ENCODE results near the gene WNT6. TPM values are rescaled to one million over a fixed set of nuclear protein-coding genes. Genes with fewer than 3 reads are reported as not detected.

WNT6 gene
- total RNA-seq, 1 donor from 2014 or later, result 0.72 TPM

- H3K4me1 Mint-ChIP-seq (ENCODE audit: low read depth), result peaks cover 3% of the 10 kb centered on the region
- no peak overlapping the region for H3K27ac Mint-ChIP-seq
- H3K4me3 Mint-ChIP-seq (ENCODE audit: low read depth), result no peak overlapping the region
These were observed 4.7 kb upstream of the WNT6 start for GRCh38 chr2:218854860-218855259.

DNA sequence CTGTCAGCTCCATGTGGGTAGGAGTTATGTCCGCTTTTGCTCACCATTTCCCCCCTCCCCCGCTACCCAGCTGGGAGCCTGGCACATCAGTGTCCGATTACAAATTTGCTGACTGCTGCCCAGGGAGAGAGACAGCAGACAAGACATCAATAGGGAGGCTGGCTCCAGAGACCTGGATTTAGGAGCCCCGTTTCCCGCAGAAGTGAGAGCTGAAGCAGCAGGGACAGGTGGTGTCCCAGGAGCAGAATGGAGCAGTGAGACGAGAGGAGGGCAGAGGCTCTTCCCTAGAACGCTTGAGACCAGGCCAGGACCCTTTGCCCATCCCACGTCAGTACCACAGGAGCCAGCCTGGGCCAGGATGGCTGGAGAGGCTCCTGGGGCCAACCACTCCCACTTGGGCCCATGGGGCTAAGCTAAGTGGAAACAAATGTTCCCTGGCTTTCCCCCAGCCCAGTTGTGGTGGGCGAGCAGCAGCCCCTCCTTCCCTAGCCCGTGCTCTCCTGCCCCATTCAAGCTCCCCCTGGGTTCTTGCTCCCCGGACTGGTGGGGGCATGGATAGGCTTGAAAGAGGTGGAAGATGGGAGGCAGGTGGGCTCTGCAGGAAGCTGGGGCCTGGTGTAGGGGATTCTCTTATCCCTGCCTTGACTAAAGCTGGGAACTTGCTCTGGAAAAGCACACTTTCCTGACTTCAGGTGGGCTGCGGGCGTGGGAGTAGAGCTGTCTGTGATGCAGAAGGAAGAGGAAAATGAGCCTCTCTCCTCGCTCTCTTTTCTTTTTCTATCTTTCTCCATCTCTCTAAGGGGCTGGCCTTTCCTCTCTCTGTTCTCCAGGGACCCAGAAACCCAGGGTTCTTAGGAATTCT is 4.1 kb upstream of the WNT6 start:
- H3K27me3 Mint-ChIP-seq, result peaks cover 77% of the 10 kb centered on the region
- no peak overlapping the region for H3K4me3 Mint-ChIP-seq (ENCODE audit: low read depth)
- H3K36me3 Mint-ChIP-seq (ENCODE audit: insufficient read depth), result no peaks in the 10 kb centered on the region
- H3K4me1 Mint-ChIP-seq (ENCODE audit: low read depth), result peaks cover 8% of the 10 kb centered on the region
- H3K9me3 Mint-ChIP-seq (ENCODE audit: low read depth), result no peaks in the 10 kb centered on the region
- no peak overlapping the region for H3K27ac Mint-ChIP-seq
- DNase-seq (ENCODE audit: low spot score, unreplicated experiment), result no peak
- TF ChIP-seq CTCF (IDR thresholded peaks at IDR 0.05; ENCODE audit: unreplicated experiment), result no peak

More at GRCh38 chr2:218854860-218855259, 4.7 kb upstream of the WNT6 start:
- no peak for DNase-seq (ENCODE audit: low spot score, unreplicated experiment)
- H3K9me3 Mint-ChIP-seq (ENCODE audit: low read depth), result no peaks in the 10 kb centered on the region
- no peaks in the 10 kb centered on the region for H3K36me3 Mint-ChIP-seq (ENCODE audit: insufficient read depth)
- no peak for TF ChIP-seq CTCF (IDR thresholded peaks at IDR 0.05; ENCODE audit: unreplicated experiment)
- peaks cover 74% of the 10 kb centered on the region for H3K27me3 Mint-ChIP-seq

DNA sequence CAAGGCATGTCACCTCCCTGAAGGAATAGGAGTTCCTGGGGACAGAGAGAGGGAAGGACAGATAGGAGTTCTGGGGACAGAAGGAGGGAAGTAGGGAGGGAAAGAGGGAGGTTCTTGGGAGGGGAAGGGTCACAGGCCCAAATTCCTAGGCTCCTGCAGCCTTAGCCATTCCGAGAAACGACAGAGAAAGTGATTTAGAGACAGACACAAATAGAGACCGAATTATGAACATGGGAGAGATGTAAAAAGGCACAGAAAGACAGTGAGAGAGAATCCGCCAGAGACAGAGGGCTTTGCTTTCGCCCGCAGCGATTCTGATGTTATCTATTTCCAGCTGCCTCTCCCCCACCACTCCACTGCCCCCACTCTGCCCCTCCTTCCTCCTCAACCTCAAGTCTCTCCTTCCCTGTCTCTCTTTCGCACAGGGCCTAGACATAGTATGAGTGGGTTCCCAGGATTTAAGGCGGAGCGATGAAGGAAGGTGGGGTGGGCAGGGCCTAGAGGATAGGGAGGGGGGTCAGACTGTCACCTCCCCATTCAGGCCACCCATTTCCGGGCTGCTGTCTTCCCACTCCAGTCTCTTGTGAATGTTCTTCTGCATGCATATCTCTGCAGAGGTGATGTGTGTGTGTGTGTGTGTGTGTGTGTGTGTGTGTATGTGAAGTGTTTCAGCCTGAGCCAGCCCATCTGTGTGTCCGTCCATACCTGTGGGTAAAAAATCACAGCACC is 3.3 kb upstream of the WNT6 start:
- no peak for TF ChIP-seq CTCF (IDR thresholded peaks at IDR 0.05; ENCODE audit: unreplicated experiment)
- DNase-seq (ENCODE audit: low spot score, unreplicated experiment), result no peak
- H3K9me3 Mint-ChIP-seq (ENCODE audit: low read depth), result no peaks in the 10 kb centered on the region
- H3K36me3 Mint-ChIP-seq (ENCODE audit: insufficient read depth), result no peaks in the 10 kb centered on the region
- no peak overlapping the region for H3K27ac Mint-ChIP-seq
- no peak overlapping the region for H3K4me3 Mint-ChIP-seq (ENCODE audit: low read depth)
- H3K27me3 Mint-ChIP-seq, result peaks cover 81% of the 10 kb centered on the region
- H3K4me1 Mint-ChIP-seq (ENCODE audit: low read depth), result peaks cover 11% of the 10 kb centered on the region

- peaks cover 86% of the 10 kb centered on the region for H3K27me3 Mint-ChIP-seq
- no peak overlapping the region for H3K4me3 Mint-ChIP-seq (ENCODE audit: low read depth)
- peaks cover 11% of the 10 kb centered on the region for H3K4me1 Mint-ChIP-seq (ENCODE audit: low read depth)
- no peak overlapping the region for H3K27ac Mint-ChIP-seq
- H3K36me3 Mint-ChIP-seq (ENCODE audit: insufficient read depth), result no peaks in the 10 kb centered on the region
- H3K9me3 Mint-ChIP-seq (ENCODE audit: low read depth), result no peaks in the 10 kb centered on the region
- no peak for DNase-seq (ENCODE audit: low spot score, unreplicated experiment)
- no peak for TF ChIP-seq CTCF (IDR thresholded peaks at IDR 0.05; ENCODE audit: unreplicated experiment)
These were observed 2.7 kb upstream of the WNT6 start for GRCh38 chr2:218856896-218857243.

DNA sequence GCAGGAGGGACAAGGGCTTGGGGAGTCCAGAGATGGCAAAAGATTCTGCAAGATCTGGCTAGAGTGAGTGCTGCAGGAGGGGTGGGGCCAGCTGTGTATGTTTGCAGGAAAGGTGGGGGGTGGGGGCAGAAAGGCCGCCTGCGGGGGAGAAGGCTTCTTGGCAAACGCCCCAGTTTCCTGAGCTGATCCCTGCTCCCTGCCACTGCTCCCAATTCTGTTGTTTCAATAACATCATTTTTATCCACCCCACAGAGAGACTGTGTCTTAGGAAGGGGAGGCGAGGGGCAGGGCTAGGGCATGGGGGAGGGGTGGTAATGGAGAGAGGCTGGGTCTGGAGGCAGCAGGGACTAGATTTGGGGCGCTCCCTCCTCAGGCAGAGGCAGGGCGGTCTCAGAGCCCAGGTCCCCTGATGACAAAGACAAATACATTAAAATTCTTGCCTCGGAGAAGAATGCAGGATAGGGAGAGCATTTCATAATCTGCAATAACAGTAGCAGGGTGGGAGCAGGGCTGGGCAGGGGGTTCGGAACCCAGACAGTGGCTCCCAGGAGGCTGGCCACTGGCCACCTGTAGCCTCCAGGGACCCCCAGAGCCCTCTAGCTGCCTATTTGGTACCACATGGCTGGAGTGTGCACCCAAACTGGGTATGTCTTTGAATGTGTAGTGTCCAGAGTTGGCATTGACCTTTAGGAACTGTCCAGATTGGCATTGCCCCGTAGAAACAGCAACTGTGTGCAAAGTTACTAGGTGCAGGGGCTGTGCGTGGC is 2.1 kb upstream of the WNT6 start:
- Mint-ChIP-seq H3K36me3 (ENCODE audit: insufficient read depth) (no peaks in the 10 kb centered on the region), H3K27ac (no peak overlapping the region), H3K9me3 (ENCODE audit: low read depth) (no peaks in the 10 kb centered on the region), H3K4me3 (ENCODE audit: low read depth) (no peak overlapping the region), H3K27me3 (peaks cover 90% of the 10 kb centered on the region), H3K4me1 (ENCODE audit: low read depth) (peaks cover 11% of the 10 kb centered on the region)
- no peak for TF ChIP-seq CTCF (IDR thresholded peaks at IDR 0.05; ENCODE audit: unreplicated experiment)
- no peak for DNase-seq (ENCODE audit: low spot score, unreplicated experiment)
